Keratinocyte (primary cell): ENCODE results near the gene ZC3H4.

Experiments used
- CTCF ChIP-seq, 3 experiments: IDR thresholded peaks in 1 of 3; conservative IDR thresholded peaks in 1 of 3; optimal IDR thresholded peaks in 1 of 3; 2 replicates in 2 of 3; 3 replicates in 1 of 3; pipeline versions ENCODE3 to v1.5.1; 2011; ENCODE audit warnings: low read length in 3 of 3, mild to moderate bottlenecking in 3 of 3, moderate library complexity in 2 of 3, control low read depth in 1 of 3, inconsistent platforms in 1 of 3; ENCODE audit not compliant: insufficient read depth in 2 of 3; ENCODE audit errors: extremely low read depth in 1 of 3
- EZH2 ChIP-seq: IDR thresholded peaks from one replicate; pipeline ENCODE4 v1.6.1; 2012; ENCODE audit warnings: inconsistent platforms, mild to moderate bottlenecking, low read length, moderate library complexity

GRCh38 chr19:47133021-47133471 lies 19.5 kb upstream of the ZC3H4 start:
- no peak for TF ChIP-seq CTCF (optimal IDR thresholded peaks at IDR 0.05 in 1 of 3, IDR thresholded peaks at IDR 0.05 in 1 of 3, conservative IDR thresholded peaks at IDR 0.05 in 1 of 3; ENCODE audit: extremely low read depth in 1 of 3, insufficient read depth in 2 of 3, low read length in 3 of 3)
- TF ChIP-seq EZH2: no peak
